Right lobe of liver (tissue), 6 donors: ENCODE data around the gene IZUMO1. TPM values are rescaled to one million over a fixed set of nuclear protein-coding genes. Genes with fewer than 3 reads are reported as not detected.

Experiments used
- ATAC-seq, 4 donors: fragments of 200-7000 bp; cut with Tn5 transposase; one replicate each; pipeline ENCODE4 v1.9.1; 2020; ENCODE audit warnings: mild to moderate bottlenecking in 4 of 4, moderate library complexity in 4 of 4
- DNase-seq, 3 donors: peaks; one replicate each; pipeline ENCODE4 v3.0.0-alpha.2; 2020
- H3K27ac ChIP-seq, 3 donors: fragments of 200-600 bp; one replicate each; pipeline ENCODE4 v1.8.0; 2022
- H3K27me3 ChIP-seq, 2 donors: fragments of 200-600 bp; one replicate each; pipeline ENCODE4 v1.8.0; 2022
- H3K36me3 ChIP-seq, 4 donors: fragments of 200-600 bp; sonication (generic) in 1 of 4; one replicate each; pipeline versions ENCODE4 v1.5.1 to v1.8.0; 2017 to 2022; ENCODE audit warnings: control low read depth in 1 of 4
- H3K4me1 ChIP-seq, 4 donors: fragments of 200-600 bp; sonication (generic) in 1 of 4; one replicate each; pipeline versions ENCODE4 v1.5.1 to v1.8.0; 2017 to 2022; ENCODE audit warnings: control low read depth in 1 of 4
- H3K4me3 ChIP-seq, 3 donors: fragments of 200-600 bp; one replicate each; pipeline ENCODE4 v1.8.0; 2022
- H3K9me3 ChIP-seq, 4 donors: fragments of 200-600 bp; sonication (generic) in 1 of 4; one replicate each; pipeline versions ENCODE4 v1.5.1 to v1.8.0; 2017 to 2022; ENCODE audit warnings: control low read depth in 1 of 4
- CTCF ChIP-seq, 4 donors: fragments of 200-600 bp in 3 of 4; fragments of 450-650 bp in 1 of 4; IDR thresholded peaks; one replicate each; pipeline versions ENCODE4 v1.5.1 to v1.8.0; 2016 to 2022; ENCODE audit warnings: antibody characterized with exemption in 4 of 4, mild to moderate bottlenecking in 2 of 4
- POLR2A ChIP-seq: fragments of 450-650 bp; IDR thresholded peaks from one replicate; pipeline ENCODE4 v1.6.1; 2017; ENCODE audit warnings: antibody characterized with exemption, mild to moderate bottlenecking
- WGBS: methylation state at CpG from one replicate; pipeline ENCODE4 v1.1.6; 2018; ENCODE audit warnings: low coverage, low lambda C conversion rate; ENCODE audit not compliant: insufficient coverage; ENCODE audit errors: missing lambda C conversion rate; 5-methylcytosine and 5-hydroxymethylcytosine counted together
- intact Hi-C, 2 donors: fragments of 100-400 bp; cut with DNase I; formaldehyde crosslinking; loops; one replicate each; pipeline versions ENCODE4 v1.11.2 to v1.14.1; 2022
- total RNA-seq, 6 experiments: library from RNA; depleted of rRNA in 2 of 6; stranded (reverse); fragments of >200 nt in 2 of 6; fragmentation: NEBNext Ultra II Directional in 3 of 6; extraction: Animal tissue kit (Norgen Biotek cat#: 25700) in 3 of 6; gene quantifications; one replicate each; pipeline versions ENCODE4 v1.1.0 to v1.2.4, GENCODE V29; 2016 to 2023
- donor health status: DM: no; HTN: yes; CAD: no.
- donor health status: DM: no; HTN: no; CAD: no.
- donor health status: DM: no; HTN: no; CAD: no.
- donor health status: DM: no; HTN: yes; CAD: no.
- donor health status: DM: no; HTN: yes; CAD: no.

Gene IZUMO1
- total RNA-seq, 6 experiments from 2014 or later = 0.10 to 0.35 (median 0.13) TPM; not detected in 1

GRCh38 chr19:48724796-48725753, 21.6 kb downstream of the IZUMO1 start:
- H3K9me3 ChIP-seq = no peaks in the 10 kb centered on the region
- intact Hi-C loops = no loop called here
- peak overlapping the region; percentile 50 to 64 (median 55) for H3K27ac ChIP-seq
- WGBS = 39% methylated on average over 9 of the region's 11 CpGs
- H3K36me3 ChIP-seq = no peaks in the 10 kb centered on the region
- no peaks in the 10 kb centered on the region for H3K4me1 ChIP-seq
- TF ChIP-seq CTCF (IDR thresholded peaks at IDR 0.05) (no peak), POLR2A (no peak)
- no peaks in the 10 kb centered on the region for H3K27me3 ChIP-seq
- no peak for DNase-seq
- peak; percentile 17 to 36 (median 28) for ATAC-seq
- no peak overlapping the region for H3K4me3 ChIP-seq

- 73% methylated on average over 7 of the region's 11 CpGs for WGBS
- Histone ChIP-seq H3K4me1 (no peaks in the 10 kb centered on the region), H3K9me3 (no peaks in the 10 kb centered on the region), H3K27me3 (no peaks in the 10 kb centered on the region), H3K27ac (no peak overlapping the region), H3K4me3 (no peak overlapping the region), H3K36me3 (no peaks in the 10 kb centered on the region)
- DNase-seq (no peak), ATAC-seq (no peak)
- intact Hi-C loops = no loop called here
- TF ChIP-seq POLR2A (no peak), CTCF (IDR thresholded peaks at IDR 0.05) (no peak)
Observed at GRCh38 chr19:48722196-48722708, 24.5 kb downstream of the IZUMO1 start.

GRCh38 chr19:48720613-48721296, 26.0 kb downstream of the IZUMO1 start:
- 15% methylated on average over 33 of the region's 42 CpGs for WGBS
- intact Hi-C loops = no loop called here
- no peaks in the 10 kb centered on the region for H3K9me3 ChIP-seq
- no peaks in the 10 kb centered on the region for H3K4me1 ChIP-seq
- no peaks in the 10 kb centered on the region for H3K36me3 ChIP-seq
- ATAC-seq = peak; percentile 80 to 91 (median 88)
- H3K27me3 ChIP-seq = no peaks in the 10 kb centered on the region
- peak overlapping the region; percentile 43 to 63 (median 59) for H3K4me3 ChIP-seq
- no peak for TF ChIP-seq POLR2A
- no peak for TF ChIP-seq CTCF (IDR thresholded peaks at IDR 0.05)
- peak; percentile 96 to 98 (median 98) for DNase-seq
- H3K27ac ChIP-seq = peak overlapping the region; percentile 33 to 62 (median 62)

GRCh38 chr19:48720251-48720612, 26.5 kb downstream of the IZUMO1 start:
- Histone ChIP-seq H3K4me1 (no peaks in the 10 kb centered on the region), H3K27me3 (no peaks in the 10 kb centered on the region), H3K4me3 (peak overlapping the region in 1 of 3 donors; percentile 59), H3K36me3 (no peaks in the 10 kb centered on the region), H3K9me3 (no peaks in the 10 kb centered on the region), H3K27ac (peak overlapping the region in 1 of 3 donors; percentile 33)
- intact Hi-C loops = no loop called here
- TF ChIP-seq CTCF (IDR thresholded peaks at IDR 0.05) (no peak), POLR2A (no peak)
- no peak for ATAC-seq
- 20% methylated on average over 2 of the region's 12 CpGs for WGBS
- DNase-seq = no peak
